B cell (primary cell): ENCODE results near the gene PLA2G12A. TPM values are rescaled to one million over a fixed set of nuclear protein-coding genes. Genes with fewer than 3 reads are reported as not detected.

Experiments
- ATAC-seq: fragments of 200-7000 bp; cut with Tn5 transposase; one replicate; pipeline ENCODE4 v1.10.0; 2021; ENCODE audit warnings: low read depth, mild to moderate bottlenecking, moderate number of reproducible peaks, moderate library complexity
- CTCF ChIA-PET: fragments of 350-600 bp; sonication (Branson Sonifier 250); formaldehyde crosslinking; loops from one replicate; lab custom pipeline; 2021; ENCODE audit warnings: antibody characterized with exemption, inconsistent platforms; lab: Charles Lee
- POLR2A ChIA-PET: fragments of 350-600 bp; sonication (Branson Sonifier 250); formaldehyde crosslinking; loops from one replicate; lab custom pipeline; 2021; ENCODE audit warnings: antibody characterized with exemption; lab: Charles Lee
- DNase-seq: peaks from one replicate; pipeline ENCODE4 v3.0.0; 2013
- H2AFZ ChIP-seq: 2 replicates; pipeline ENCODE4 v1.6.1; 2012; ENCODE audit warnings: mild to moderate bottlenecking, low read depth, low read length; ENCODE audit not compliant: insufficient read depth, poor library complexity, severe bottlenecking
- H3K27ac ChIP-seq, 2 donors: 1 replicate in 1 of 2; 2 replicates in 1 of 2; pipeline ENCODE4 v1.5.1; 2012 to 2013; ENCODE audit warnings: low read length in 2 of 2, mild to moderate bottlenecking in 2 of 2, moderate library complexity in 1 of 2
- H3K27me3 ChIP-seq, 4 experiments: fragments of 200-600 bp in 1 of 4; sonication (generic) in 1 of 4; replicated peaks in 1 of 4; 1 replicate in 2 of 4; 2 replicates in 2 of 4; pipeline versions ENCODE4 v1.6.1 to v1.7.0; 2013 to 2016; ENCODE audit warnings: low read length in 3 of 4, mild to moderate bottlenecking in 2 of 4, mixed read lengths in 1 of 4, moderate library complexity in 1 of 4; ENCODE audit not compliant: insufficient read depth in 4 of 4, control insufficient read depth in 3 of 4; ENCODE audit errors: control extremely low read depth in 1 of 4
- H3K36me3 ChIP-seq, 2 experiments: replicated peaks in 1 of 2; 1 replicate in 1 of 2; 2 replicates in 1 of 2; pipeline versions ENCODE4 v1.6.1 to v1.7.1; 2013; ENCODE audit warnings: low read length in 1 of 2; ENCODE audit not compliant: insufficient read depth in 2 of 2, control insufficient read depth in 1 of 2; ENCODE audit errors: control extremely low read depth in 1 of 2, extremely low read depth in 1 of 2
- H3K4me1 ChIP-seq, 2 donors: fragments of 200-600 bp in 1 of 2; sonication (generic) in 1 of 2; 1 replicate in 1 of 2; 2 replicates in 1 of 2; pipeline versions ENCODE4 v1.5.1 to v1.6.1; 2013 to 2017; ENCODE audit warnings: low read length in 2 of 2; ENCODE audit not compliant: control insufficient read depth in 2 of 2, insufficient read depth in 2 of 2
- H3K4me2 ChIP-seq: replicated peaks from 2 replicates; pipeline ENCODE3; 2012; ENCODE audit warnings: mild to moderate bottlenecking, low read depth, low read length; ENCODE audit not compliant: poor library complexity, severe bottlenecking
- H3K4me3 ChIP-seq, 5 experiments: fragments of 200-600 bp in 1 of 5; sonication (generic) in 1 of 5; 1 replicate in 3 of 5; 2 replicates in 2 of 5; pipeline versions ENCODE4 v1.5.1 to v1.7.0; 2011 to 2016; ENCODE audit warnings: low read length in 4 of 5, mild to moderate bottlenecking in 4 of 5, low read depth in 2 of 5, control low read depth in 1 of 5, moderate library complexity in 1 of 5; ENCODE audit not compliant: insufficient read depth in 1 of 5; ENCODE audit errors: control extremely low read depth in 1 of 5, extremely low read depth in 1 of 5
- H3K79me2 ChIP-seq: fragments of 200-600 bp; sonication (generic); one replicate; pipeline ENCODE4 v1.6.0; 2016; ENCODE audit warnings: low read length; ENCODE audit not compliant: control insufficient read depth, insufficient read depth
- H3K9ac ChIP-seq: fragments of 200-600 bp; sonication (generic); 2 replicates; pipeline ENCODE4 v1.6.1; 2017; ENCODE audit warnings: mild to moderate bottlenecking, low read length, moderate library complexity
- H3K9me3 ChIP-seq, 3 donors: one replicate each; pipeline versions ENCODE4 v1.6.1 to v1.7.1; 2013; ENCODE audit warnings: low read length in 2 of 3; ENCODE audit not compliant: control insufficient read depth in 2 of 3, insufficient read depth in 1 of 3; ENCODE audit errors: control extremely low read depth in 1 of 3
- H4K20me1 ChIP-seq: 2 replicates; pipeline ENCODE4 v1.6.0; 2012; ENCODE audit warnings: mild to moderate bottlenecking, low read length; ENCODE audit not compliant: insufficient read depth, control insufficient read depth, poor library complexity, severe bottlenecking
- H3K27ac Mint-ChIP-seq: one replicate; pipeline ENCODE4 v1.8.0; 2021; ENCODE audit warnings: mixed read lengths
- H3K27me3 Mint-ChIP-seq: one replicate; pipeline ENCODE4 v1.8.0; 2021; ENCODE audit warnings: mixed read lengths
- H3K4me1 Mint-ChIP-seq: one replicate; pipeline ENCODE4 v1.8.0; 2021; ENCODE audit warnings: mixed read lengths
- H3K4me3 Mint-ChIP-seq: one replicate; pipeline ENCODE4 v1.8.0; 2021; ENCODE audit warnings: mixed read lengths
- H3K9me3 Mint-ChIP-seq: one replicate; pipeline ENCODE4 v1.8.0; 2022; ENCODE audit warnings: mixed read lengths; ENCODE audit not compliant: insufficient read depth
- CTCF ChIP-seq: fragments of 200-600 bp; IDR thresholded peaks from one replicate; pipeline ENCODE4 v1.8.0; 2022; ENCODE audit warnings: antibody characterized with exemption, mild to moderate bottlenecking
- EZH2 ChIP-seq: IDR thresholded peaks from 2 replicates; pipeline ENCODE4 v1.6.1; 2012; ENCODE audit warnings: borderline replicate concordance, low read depth, mild to moderate bottlenecking, moderate library complexity, low read length; ENCODE audit not compliant: insufficient read depth, poor library complexity, severe bottlenecking
- WGBS: methylation state at CpG from one replicate; pipeline ENCODE4 v1.1.5; 2013; ENCODE audit warnings: missing lambda C conversion rate; ENCODE audit not compliant: insufficient coverage; 5-methylcytosine and 5-hydroxymethylcytosine counted together
- intact Hi-C: fragments of 100-400 bp; cut with micrococcal nuclease; formaldehyde crosslinking; loops from one replicate; pipeline ENCODE4 v1.10.0; 2022
- polyA plus RNA-seq: library from polyadenylated mRNA; depleted of rRNA; stranded (reverse); fragments of >200 nt; gene quantifications from 2 replicates; pipeline ENCODE4 v1.2.3, GENCODE V29; 2012
- total RNA-seq, 2 donors: library from RNA; stranded (reverse); fragments of 120-200 nt in 1 of 2; gene quantifications; 1 replicate in 1 of 2; 2 replicates in 1 of 2; pipeline versions ENCODE4 v1.2.3 to v1.2.4, GENCODE V29; 2013 to 2022

Gene PLA2G12A
- total and polyA plus RNA-seq, 2 donors (not counting 1 experiment from before 2014, with no cell fraction given): 4.9 to 7.9 TPM

GRCh38 chr4:109728385-109728784 lies 1.5 kb downstream of the PLA2G12A start:
- H3K4me3 Mint-ChIP-seq: peak overlapping the region; percentile 94
- TF ChIP-seq CTCF (no peak), EZH2 (no peak)
- intact Hi-C loops: no loop called here
- H2AFZ ChIP-seq: no peak overlapping the region
- H3K27ac ChIP-seq: no peak overlapping the region
- H4K20me1 ChIP-seq: no peaks in the 10 kb centered on the region
- ATAC-seq: no peak
- no peaks in the 10 kb centered on the region for H3K27me3 Mint-ChIP-seq
- DNase-seq: no peak
- H3K27ac Mint-ChIP-seq: no peak overlapping the region
- H3K36me3 ChIP-seq: no peaks in the 10 kb centered on the region
- no peaks in the 10 kb centered on the region for H3K27me3 ChIP-seq
- no peak overlapping the region for H3K4me3 ChIP-seq
- H3K9me3 ChIP-seq: no peaks in the 10 kb centered on the region
- H3K79me2 ChIP-seq: peaks cover 32% of the 10 kb centered on the region
- H3K9me3 Mint-ChIP-seq: no peaks in the 10 kb centered on the region
- peaks cover 6 to 12% of the 10 kb centered on the region in 2 donors for H3K4me1 ChIP-seq
- POLR2A ChIA-PET: no interaction called here
- 100% methylated on average over 3 of the region's 6 CpGs for WGBS
- peaks cover 15% of the 10 kb centered on the region for H3K4me1 Mint-ChIP-seq
- no peak overlapping the region for H3K4me2 ChIP-seq
- H3K9ac ChIP-seq: no peak overlapping the region
- CTCF ChIA-PET: no interaction called here

GRCh38 chr4:109723110-109723509 lies 6.8 kb downstream of the PLA2G12A start:
- ATAC-seq (no peak), DNase-seq (no peak)
- Histone ChIP-seq H3K4me3 (no peak overlapping the region), H4K20me1 (no peaks in the 10 kb centered on the region), H3K4me2 (no peak overlapping the region), H3K9me3 (no peaks in the 10 kb centered on the region), H3K27me3 (no peaks in the 10 kb centered on the region), H2AFZ (no peak overlapping the region), H3K27ac (peak overlapping the region; percentile 7 to 27), H3K36me3 (peaks cover 0 to 3% of the 10 kb centered on the region in 2 experiments), H3K9ac (no peak overlapping the region), H3K79me2 (peaks cover 49% of the 10 kb centered on the region), H3K4me1 (peaks cover 8 to 12% of the 10 kb centered on the region in 2 donors)
- Mint-ChIP-seq H3K4me1 (peaks cover 11% of the 10 kb centered on the region), H3K27me3 (no peaks in the 10 kb centered on the region), H3K27ac (peak overlapping the region; percentile 15), H3K9me3 (no peaks in the 10 kb centered on the region), H3K4me3 (no peak overlapping the region)
- ChIA-PET CTCF (no interaction called here), POLR2A (no interaction called here)
- intact Hi-C loops: no loop called here
- TF ChIP-seq EZH2 (no peak), CTCF (no peak)
- 100% methylated on average over 1 of the region's 2 CpGs for WGBS
